OCI-LY1 (cell line): ENCODE results near the gene ISCA1.

ENCODE experiments used
- H2AFZ ChIP-seq: fragments of 200-600 bp; sonication (generic), shearing (Covaris generic); 2 replicates; pipeline ENCODE4 v1.6.0; 2014; ENCODE audit warnings: antibody characterized with exemption, mild to moderate bottlenecking, low read length
- H3F3A ChIP-seq: fragments of 200-600 bp; sonication (generic), shearing (Covaris generic); 2 replicates; pipeline ENCODE4 v1.6.0; 2014; ENCODE audit warnings: mild to moderate bottlenecking, antibody characterized with exemption, low read length, moderate library complexity; ENCODE audit not compliant: insufficient read depth
- H3K27ac ChIP-seq: fragments of 200-600 bp; sonication (generic); 2 replicates; pipeline ENCODE4 v1.5.1; 2014; ENCODE audit warnings: low read length, mixed run types, mild to moderate bottlenecking, low read depth; ENCODE audit not compliant: poor library complexity, severe bottlenecking
- H3K27me3 ChIP-seq: fragments of 200-600 bp; sonication (generic); 2 replicates; pipeline ENCODE4 v1.6.0; 2014; ENCODE audit warnings: antibody characterized with exemption, mild to moderate bottlenecking, low read length, moderate library complexity; ENCODE audit not compliant: insufficient read depth
- H3K36me3 ChIP-seq: fragments of 200-600 bp; sonication (generic); 2 replicates; pipeline ENCODE4 v1.6.1; 2014; ENCODE audit warnings: mild to moderate bottlenecking, antibody characterized with exemption, low read length, moderate library complexity, mixed read lengths; ENCODE audit not compliant: insufficient read depth
- H3K4me1 ChIP-seq: fragments of 200-600 bp; sonication (generic); 2 replicates; pipeline ENCODE4 v1.5.1; 2014; ENCODE audit warnings: mild to moderate bottlenecking, low read length, moderate library complexity; ENCODE audit not compliant: insufficient read depth, severe bottlenecking
- H3K4me2 ChIP-seq: fragments of 200-600 bp; sonication (generic), shearing (Covaris generic); 2 replicates; pipeline ENCODE4 v1.6.1; 2014; ENCODE audit warnings: low read length
- H3K4me3 ChIP-seq: fragments of 200-600 bp; sonication (generic); 2 replicates; pipeline ENCODE4 v1.5.1; 2014; ENCODE audit warnings: low read length, low read depth, mild to moderate bottlenecking, mixed read lengths; ENCODE audit not compliant: poor library complexity, severe bottlenecking
- H3K79me2 ChIP-seq: fragments of 200-600 bp; shearing (Covaris generic); 2 replicates; pipeline ENCODE4 v1.6.1; 2016; ENCODE audit warnings: mixed run types, low read length, mixed read lengths; ENCODE audit not compliant: insufficient read depth
- H3K9ac ChIP-seq: fragments of 200-600 bp; sonication (generic), shearing (Covaris generic); 2 replicates; pipeline ENCODE4 v1.6.1; 2014; ENCODE audit warnings: mild to moderate bottlenecking, low read length, mixed read lengths
- H3K9me2 ChIP-seq: fragments of 200-600 bp; sonication (generic), shearing (Covaris generic); 2 replicates; pipeline ENCODE4 v1.6.1; 2014; ENCODE audit warnings: low read depth, mild to moderate bottlenecking, low read length, mixed read lengths
- H3K9me3 ChIP-seq: fragments of 200-600 bp; shearing (Covaris generic); 2 replicates; pipeline ENCODE4 v1.6.1; 2014; ENCODE audit warnings: low read length, mixed read lengths
- H4K20me1 ChIP-seq: fragments of 200-600 bp; sonication (generic), shearing (Covaris generic); 2 replicates; pipeline ENCODE4 v1.6.0; 2016; ENCODE audit warnings: mild to moderate bottlenecking, low read length; ENCODE audit not compliant: insufficient read depth
- EZH2 ChIP-seq: fragments of 200-600 bp; sonication (generic), shearing (Covaris generic); IDR thresholded peaks from 2 replicates; pipeline ENCODE4 v1.8.0; 2017; ENCODE audit warnings: borderline replicate concordance, mixed run types, mild to moderate bottlenecking, antibody characterized with exemption, low read length, moderate library complexity, mixed read lengths
- TF ChIP-seq, protein P1 (sequence below): fragments of 200-600 bp; sonication (generic), shearing (Covaris generic); IDR thresholded peaks from 2 replicates; pipeline ENCODE4 v1.5.1; 2017; ENCODE audit warnings: mild to moderate bottlenecking, antibody characterized with exemption, low read length, moderate library complexity, mixed read lengths

ISCA1 gene

DNA sequence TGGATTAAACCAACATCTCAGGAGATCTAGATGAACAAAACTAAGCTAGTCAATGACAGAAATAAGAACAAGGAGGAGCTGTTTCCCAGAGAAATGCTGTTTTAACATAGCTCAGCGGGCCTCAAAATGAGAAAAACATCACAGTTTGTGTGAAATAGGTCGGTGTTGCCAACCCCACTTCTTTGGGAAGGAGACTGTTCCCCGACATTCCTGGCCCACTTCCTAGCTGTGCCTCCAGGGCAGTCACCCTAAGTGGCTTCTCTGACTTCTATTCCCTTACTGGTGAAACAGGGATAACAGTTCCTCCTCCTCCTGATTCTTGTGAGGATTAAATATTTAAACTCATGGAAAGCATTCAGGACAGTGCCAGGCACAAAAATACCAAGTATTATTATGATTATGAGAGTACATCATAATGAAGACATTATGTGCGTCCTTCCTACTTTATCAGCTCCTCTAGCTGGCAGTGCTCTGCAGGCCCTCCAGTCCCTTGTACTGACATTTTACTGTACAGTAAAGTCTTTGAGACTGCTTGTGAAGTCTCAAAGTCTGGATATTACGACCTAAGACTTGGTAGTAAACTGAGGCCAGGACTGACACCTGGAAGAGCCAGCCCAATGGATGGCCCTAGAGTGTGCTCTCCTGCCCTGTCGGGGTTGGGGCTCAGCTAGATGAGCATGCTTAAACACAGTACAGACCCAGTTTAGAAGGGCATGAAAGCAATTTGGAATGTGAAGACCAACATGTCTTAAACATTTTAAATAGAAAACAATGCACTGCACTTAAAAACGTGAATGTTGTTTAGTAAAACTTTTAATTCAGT, 7.3 kb downstream of the ISCA1 start:
- Histone ChIP-seq H3K9me2 (no peaks in the 10 kb centered on the region), H3K4me3 (no peak overlapping the region), H3K9ac (no peak overlapping the region), H4K20me1 (no peaks in the 10 kb centered on the region), H3F3A (no peaks in the 10 kb centered on the region), H3K79me2 (peaks cover 40% of the 10 kb centered on the region), H3K4me1 (peaks cover 11% of the 10 kb centered on the region), H3K36me3 (peaks cover 59% of the 10 kb centered on the region), H3K9me3 (no peaks in the 10 kb centered on the region), H3K27me3 (no peaks in the 10 kb centered on the region), H3K27ac (no peak overlapping the region), H2AFZ (no peak overlapping the region), H3K4me2 (no peak overlapping the region)
- TF ChIP-seq, protein P1, sequence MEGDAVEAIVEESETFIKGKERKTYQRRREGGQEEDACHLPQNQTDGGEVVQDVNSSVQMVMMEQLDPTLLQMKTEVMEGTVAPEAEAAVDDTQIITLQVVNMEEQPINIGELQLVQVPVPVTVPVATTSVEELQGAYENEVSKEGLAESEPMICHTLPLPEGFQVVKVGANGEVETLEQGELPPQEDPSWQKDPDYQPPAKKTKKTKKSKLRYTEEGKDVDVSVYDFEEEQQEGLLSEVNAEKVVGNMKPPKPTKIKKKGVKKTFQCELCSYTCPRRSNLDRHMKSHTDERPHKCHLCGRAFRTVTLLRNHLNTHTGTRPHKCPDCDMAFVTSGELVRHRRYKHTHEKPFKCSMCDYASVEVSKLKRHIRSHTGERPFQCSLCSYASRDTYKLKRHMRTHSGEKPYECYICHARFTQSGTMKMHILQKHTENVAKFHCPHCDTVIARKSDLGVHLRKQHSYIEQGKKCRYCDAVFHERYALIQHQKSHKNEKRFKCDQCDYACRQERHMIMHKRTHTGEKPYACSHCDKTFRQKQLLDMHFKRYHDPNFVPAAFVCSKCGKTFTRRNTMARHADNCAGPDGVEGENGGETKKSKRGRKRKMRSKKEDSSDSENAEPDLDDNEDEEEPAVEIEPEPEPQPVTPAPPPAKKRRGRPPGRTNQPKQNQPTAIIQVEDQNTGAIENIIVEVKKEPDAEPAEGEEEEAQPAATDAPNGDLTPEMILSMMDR: no peak
- no peak for TF ChIP-seq EZH2

DNA sequence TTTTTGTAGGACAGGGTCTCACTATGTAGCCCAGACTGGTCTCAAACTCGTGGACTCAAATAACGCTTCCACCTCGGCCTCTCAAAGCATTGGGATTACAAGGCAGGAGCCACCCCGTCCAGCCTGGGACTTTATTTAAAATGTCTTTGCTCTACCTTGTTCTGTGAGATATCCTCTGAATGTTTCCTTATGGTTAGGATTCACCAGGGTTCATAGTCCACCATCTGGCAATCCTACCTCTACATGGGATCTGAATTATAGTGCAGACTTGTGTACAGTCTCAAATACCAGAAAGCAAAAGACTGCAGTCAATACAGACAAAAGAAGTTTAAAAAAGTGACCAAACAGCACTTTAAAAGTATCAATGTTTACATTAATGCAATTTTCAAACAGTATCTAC, 10.1 kb downstream of the ISCA1 start:
- no peaks in the 10 kb centered on the region for H3F3A ChIP-seq
- H3K27ac ChIP-seq: no peak overlapping the region
- TF ChIP-seq EZH2: no peak
- TF ChIP-seq, protein P1: no peak
- H3K9ac ChIP-seq: no peak overlapping the region
- no peak overlapping the region for H3K4me2 ChIP-seq
- H3K27me3 ChIP-seq: no peaks in the 10 kb centered on the region
- peaks cover 44% of the 10 kb centered on the region for H3K36me3 ChIP-seq
- H3K4me3 ChIP-seq: no peak overlapping the region
- no peaks in the 10 kb centered on the region for H3K9me2 ChIP-seq
- H4K20me1 ChIP-seq: no peaks in the 10 kb centered on the region
- H3K4me1 ChIP-seq: peaks cover 3% of the 10 kb centered on the region
- peaks cover 12% of the 10 kb centered on the region for H3K79me2 ChIP-seq
- H2AFZ ChIP-seq: no peak overlapping the region
- H3K9me3 ChIP-seq: no peaks in the 10 kb centered on the region

DNA sequence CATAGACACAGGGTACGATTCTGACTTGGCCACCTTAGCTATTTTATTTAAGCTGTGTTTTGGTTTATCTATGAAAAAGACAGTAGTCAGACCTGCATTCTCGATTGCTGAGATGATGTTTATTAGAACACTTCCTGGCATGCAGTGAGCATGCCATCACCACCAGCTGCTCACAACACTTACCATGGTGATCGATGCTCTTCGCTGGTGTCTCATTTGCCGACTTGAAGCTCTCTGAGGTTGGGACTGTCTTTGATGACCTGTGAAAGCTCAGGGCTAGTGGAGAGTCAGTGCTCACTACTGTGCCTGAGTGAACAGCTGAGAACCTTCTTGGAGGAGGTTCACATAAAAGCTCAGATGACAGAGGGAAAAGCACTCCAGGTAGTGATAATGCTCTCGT, 18.5 kb downstream of the ISCA1 start:
- no peaks in the 10 kb centered on the region for H3F3A ChIP-seq
- H3K9me2 ChIP-seq: no peaks in the 10 kb centered on the region
- H3K9ac ChIP-seq: no peak overlapping the region
- H3K79me2 ChIP-seq: no peaks in the 10 kb centered on the region
- H3K27ac ChIP-seq: no peak overlapping the region
- no peaks in the 10 kb centered on the region for H3K9me3 ChIP-seq
- no peak overlapping the region for H3K4me3 ChIP-seq
- no peaks in the 10 kb centered on the region for H4K20me1 ChIP-seq
- no peak overlapping the region for H2AFZ ChIP-seq
- H3K4me1 ChIP-seq: no peaks in the 10 kb centered on the region
- TF ChIP-seq, protein P1: no peak
- TF ChIP-seq EZH2: no peak
- H3K4me2 ChIP-seq: no peak overlapping the region
- peaks cover 46% of the 10 kb centered on the region for H3K36me3 ChIP-seq
- no peaks in the 10 kb centered on the region for H3K27me3 ChIP-seq
